GM19240 (cell line): ENCODE measurements around the gene MYO1C.
"Not testable (repeated sequence)": the region's sequence is repeated elsewhere in the genome, so short reads cannot be mapped to it uniquely, and the experiment has no call there.

ENCODE experiments used
- DNase-seq: peaks from one replicate; pipeline ENCODE4 v3.0.0; 2011; ENCODE audit warnings: low spot score; ENCODE audit not compliant: insufficient read length

MYO1C gene

DNA sequence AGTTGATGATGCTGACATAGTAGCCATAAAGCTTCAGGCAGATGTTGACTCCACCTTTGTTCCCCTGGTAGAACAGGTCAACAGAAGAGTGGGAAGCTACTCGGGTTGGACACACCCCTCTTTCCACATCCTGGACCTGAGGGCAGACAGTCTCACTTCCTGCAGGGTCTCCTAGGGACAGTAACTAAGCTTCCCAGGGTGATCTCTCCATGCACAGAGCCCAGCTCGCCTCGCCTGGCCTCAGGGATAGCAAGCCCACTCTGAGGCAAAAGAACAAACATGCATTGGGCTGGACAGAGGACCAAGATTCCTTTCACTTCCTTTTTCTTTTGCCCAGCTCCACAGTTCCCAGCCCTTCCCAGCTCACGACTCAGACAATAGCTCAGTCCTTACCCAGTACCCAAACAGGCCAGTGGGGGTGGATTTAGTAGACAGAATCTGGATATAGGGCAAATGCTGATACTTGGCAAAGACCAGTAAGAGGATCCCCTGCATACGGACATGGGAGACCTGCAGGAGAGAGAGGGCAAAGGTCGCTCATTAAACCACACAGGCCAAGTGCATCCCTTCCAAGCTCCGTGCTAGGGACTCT lies 16.9 kb upstream of the MYO1C start:
- DNase-seq = no peak

DNA sequence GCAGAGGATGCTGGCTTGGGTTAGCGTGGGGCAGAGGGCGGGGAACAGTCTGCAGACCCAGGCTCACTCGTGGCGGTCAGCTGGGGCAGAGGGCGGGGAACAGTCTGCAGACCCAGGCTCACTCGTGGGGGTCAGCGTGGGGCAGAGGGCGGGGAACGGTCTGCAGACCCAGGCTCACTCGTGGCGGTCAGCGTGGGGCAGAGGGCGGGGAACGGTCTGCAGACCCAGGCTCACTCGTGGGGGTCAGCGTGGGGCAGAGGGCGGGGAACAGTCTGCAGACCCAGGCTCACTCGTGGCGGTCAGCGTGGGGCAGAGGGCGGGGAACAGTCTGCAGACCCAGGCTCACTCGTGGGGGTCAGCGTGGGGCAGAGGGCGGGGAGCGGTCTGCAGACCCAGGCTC lies 16.2 kb upstream of the MYO1C start:
- DNase-seq = not testable (repeated sequence)

- DNase-seq = no peak
These were observed 14.3 kb upstream of the MYO1C start for GRCh38 chr17:1506649-1507267.

- DNase-seq = no peak
These were observed 13.1 kb upstream of the MYO1C start for GRCh38 chr17:1505586-1505985.

- no peak for DNase-seq
These were observed 12.4 kb upstream of the MYO1C start for GRCh38 chr17:1504866-1505265.

GRCh38 chr17:1503699-1504098 lies 11.2 kb upstream of the MYO1C start:
- no peak for DNase-seq

GRCh38 chr17:1498869-1499268 lies 6.4 kb upstream of the MYO1C start:
- DNase-seq = no peak

GRCh38 chr17:1498233-1498632 lies 5.7 kb upstream of the MYO1C start:
- no peak for DNase-seq

DNA sequence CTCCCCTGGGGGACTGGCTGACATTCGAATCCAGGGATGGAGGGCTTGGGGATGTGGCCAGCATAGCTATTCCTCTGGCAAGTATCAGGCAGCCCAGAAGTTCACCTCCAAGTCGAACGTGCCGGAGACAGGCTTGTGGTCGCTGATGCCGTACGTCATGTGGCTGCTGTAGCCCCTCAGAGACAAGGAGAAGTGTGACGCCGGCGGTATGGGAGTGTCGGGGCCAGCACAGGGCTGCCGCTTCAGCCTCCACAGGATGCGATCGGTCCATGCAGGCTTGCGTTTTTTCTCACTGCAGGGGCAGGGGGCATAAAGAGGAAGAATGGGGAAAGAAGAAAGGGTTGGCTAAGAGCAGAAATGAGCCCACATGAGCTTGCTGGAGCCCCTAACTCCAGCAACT lies 5.3 kb upstream of the MYO1C start:
- no peak for DNase-seq

- no peak for DNase-seq
These were observed 4.4 kb upstream of the MYO1C start for GRCh38 chr17:1496869-1497268.

DNA sequence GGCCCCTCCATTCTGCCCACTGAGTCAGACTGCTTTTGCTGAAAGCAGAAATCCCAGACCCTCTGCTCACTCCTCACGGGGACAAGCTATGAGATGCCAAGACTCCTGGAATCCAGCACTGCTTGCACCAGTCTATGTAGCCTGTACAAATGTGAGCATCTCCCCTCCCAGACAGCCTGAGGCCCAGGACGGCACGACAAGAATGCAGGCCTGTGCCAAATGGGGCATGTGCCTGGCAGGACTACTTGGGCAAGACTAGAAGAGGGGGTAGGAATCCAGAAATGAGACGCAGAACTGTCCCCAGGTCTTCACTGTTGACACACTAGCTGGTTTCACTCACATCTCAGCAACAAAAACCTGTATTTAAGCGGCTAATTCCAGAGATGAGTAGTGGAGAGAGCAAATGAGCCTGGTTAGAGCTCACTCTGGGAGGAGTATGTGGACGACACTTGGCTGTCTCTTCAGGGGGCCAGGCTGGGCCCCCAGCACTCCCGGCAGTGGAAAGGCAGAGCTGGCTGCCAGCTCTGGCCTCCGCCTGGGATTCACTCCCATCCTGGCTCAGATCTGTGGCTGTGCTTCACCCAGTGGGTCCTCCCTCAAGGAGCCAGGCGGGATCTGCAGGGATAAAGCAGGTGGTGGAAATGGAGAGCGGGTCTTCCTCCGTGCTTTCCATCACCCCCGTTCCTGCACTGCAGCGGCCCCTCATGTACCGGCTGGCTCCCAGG lies 2.9 kb upstream of the MYO1C start:
- no peak for DNase-seq

DNA sequence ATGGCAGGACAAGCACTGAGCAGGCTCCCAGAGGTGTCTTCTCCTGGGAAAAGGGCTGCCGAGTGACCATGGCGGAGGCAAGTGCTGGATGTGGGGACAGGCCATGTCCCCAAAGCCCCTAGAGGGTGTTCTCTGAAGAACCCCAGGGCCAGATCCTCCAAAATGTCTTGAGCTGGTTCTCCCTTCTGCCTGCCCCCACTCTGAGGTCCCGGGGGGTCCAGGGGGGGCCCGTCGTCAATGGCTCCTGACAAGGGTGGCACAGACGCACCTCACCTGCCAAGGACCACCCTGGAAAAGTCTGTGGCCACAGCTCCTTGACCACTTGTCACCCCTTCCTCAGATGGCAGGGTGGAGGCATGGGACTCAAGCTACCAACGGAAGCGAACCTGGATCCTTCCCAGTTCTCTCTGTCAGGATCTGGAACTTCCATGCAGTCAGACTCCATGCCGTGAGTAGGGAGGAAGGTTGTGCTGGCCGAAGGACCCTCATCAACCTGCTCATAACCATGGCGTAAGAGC lies 2.3 kb upstream of the MYO1C start:
- no peak for DNase-seq

DNA sequence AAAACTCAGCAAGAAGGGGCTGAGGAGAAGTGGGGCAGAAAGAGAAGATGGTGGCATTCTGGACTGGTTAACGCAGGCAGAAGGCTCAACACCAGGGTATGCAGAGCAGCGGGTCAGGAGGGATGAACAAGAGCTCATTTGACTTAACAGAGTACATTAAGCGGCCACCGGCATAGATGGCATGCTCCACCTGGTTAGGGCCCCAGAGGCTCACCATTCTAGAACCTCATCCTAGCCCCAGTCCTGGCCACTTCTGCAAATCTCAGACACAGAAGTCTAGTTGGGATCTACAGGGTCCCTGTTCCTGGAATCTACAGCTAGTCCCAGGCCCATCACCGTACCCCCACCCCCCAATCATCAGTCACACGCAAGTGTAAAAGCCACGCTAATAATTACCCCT lies 1.7 kb upstream of the MYO1C start:
- no peak for DNase-seq

DNA sequence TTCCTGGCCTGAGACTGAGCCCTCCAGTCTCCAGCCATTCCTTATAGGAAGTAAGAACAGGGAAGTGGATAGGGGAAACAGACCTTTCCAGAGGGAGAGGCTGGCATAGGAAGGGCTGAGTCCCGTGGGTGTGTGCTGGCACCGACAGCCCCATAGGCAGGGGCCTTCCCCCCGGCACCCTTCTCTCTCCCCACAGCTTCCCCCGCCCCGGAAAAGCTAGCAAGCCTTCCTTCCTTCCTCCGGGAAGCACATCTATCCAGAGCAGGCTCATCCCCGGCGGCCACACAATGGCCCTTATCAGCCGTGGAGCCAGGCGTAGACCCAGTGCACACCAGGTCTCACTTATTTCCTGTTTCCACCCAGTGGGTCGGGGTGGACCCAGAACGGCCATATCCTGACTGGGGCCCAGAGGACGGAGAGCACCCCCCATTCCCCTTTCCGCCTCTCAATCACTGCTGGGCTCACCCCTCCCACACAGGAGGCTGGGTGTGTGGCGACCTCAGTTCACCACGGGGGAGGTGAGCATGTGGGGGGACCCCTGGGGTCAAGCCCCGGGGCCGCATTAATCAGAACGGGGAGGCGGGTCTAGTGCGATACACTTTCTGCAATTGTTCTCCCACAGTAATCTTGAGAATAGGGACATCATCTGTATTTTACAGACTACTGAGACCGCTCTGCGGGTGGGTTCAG lies 950 bp upstream of the MYO1C start:
- DNase-seq = no peak

- DNase-seq = peak; percentile 82
These were observed 840 bp downstream of the MYO1C start for GRCh38 chr17:1491443-1492248.

DNA sequence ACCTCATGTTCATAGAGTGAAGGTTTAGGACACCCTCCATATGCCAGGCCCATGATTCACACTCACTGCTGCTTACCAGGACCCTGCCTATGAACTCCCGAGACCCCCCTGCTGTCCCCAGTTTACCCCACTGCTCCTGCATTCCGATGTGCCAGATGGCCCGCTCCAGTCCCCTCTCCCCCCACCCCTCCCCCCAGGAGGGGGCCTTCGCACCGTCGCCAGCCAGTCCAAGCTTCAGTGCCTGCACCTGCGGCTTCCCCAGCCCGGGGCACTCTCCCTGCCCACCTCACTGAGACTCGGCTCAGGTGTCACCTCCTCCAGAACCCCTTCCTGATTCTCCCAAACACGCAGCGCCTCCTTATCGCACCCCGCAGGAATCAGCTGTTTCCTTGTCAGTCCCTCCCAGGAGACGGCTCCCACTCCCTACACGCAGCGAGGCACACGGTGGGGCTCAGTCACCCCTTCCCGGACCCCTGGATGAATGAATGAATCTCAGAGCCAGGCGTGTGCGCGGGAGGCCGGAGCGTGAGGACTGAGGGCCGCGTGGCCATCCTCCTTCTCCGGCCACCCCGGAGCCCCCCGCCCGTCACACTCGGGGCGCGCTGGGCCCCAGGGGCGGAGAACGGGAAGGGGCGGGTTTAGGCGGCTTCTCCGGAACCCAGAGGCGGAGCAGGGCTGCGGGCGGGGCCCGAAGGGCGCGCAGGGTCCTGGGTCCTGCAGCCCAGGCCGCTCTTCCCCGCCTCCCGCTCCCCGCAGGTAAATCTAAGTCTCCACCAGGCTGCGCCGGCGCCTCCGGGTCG lies 1.6 kb downstream of the MYO1C start:
- DNase-seq = peak; percentile 83

- DNase-seq = no peak
These were observed 3.6 kb downstream of the MYO1C start for GRCh38 chr17:1488826-1489270.

DNA sequence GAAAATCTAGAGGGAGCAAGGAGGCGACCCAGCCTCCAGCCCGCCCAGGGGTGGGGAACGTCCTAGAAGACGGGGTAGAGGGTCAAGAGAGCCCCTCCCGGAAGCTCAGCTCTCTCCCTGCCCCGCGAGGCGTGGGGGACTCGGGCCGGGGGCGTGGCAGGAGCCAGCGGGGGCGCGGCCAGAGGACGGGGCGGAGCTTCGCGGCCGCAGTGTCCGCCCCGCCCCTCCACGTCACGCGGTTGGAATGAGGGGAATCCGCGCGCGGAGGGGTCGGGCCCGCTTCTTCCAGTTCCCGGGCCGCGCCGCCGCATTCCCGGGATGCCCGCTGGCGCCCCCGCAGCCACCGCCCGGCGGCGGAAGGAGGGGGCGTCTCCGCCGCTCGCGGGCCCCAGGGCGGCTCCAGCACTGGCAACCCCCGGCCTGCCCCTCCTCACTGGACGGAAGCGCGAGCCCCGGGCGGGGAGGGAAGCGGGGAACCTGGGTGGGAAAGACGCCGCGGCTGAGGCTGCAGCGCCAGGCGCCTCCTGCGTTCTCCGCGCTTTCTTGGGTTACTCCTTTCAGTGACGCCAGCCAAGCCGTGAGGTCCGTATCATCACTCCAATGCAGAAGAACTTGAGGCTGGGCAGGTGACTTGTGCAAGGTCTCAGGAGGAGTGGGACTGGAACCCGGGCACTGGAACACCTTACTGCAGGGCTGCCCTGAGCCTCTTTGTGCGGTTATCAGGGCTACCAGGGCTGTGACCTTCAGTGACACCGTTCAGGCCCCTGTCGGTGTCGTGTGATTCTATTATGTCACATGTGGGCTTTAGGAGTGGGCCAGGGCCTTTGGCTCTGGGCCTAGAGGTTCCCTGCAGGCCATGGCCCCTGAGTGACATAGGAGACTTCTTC lies 4.3 kb downstream of the MYO1C start:
- DNase-seq = peak; percentile 67
